Left ventricle myocardium inferior (tissue), 1 donor: Measurements from ENCODE around the gene HINFP. TPM values are rescaled to one million over a fixed set of nuclear protein-coding genes. Genes with fewer than 3 reads are reported as not detected.
A peak's percentile ranks its signal among the peaks of the same experiment; 100 is the strongest.

Experiments
- DNase-seq: peaks from one replicate; pipeline ENCODE4 v3.0.0-alpha.2; 2020
- H3K27ac ChIP-seq: fragments of 200-600 bp; replicated peaks from 2 replicates; pipeline ENCODE4 v1.8.0; 2021
- H3K27me3 ChIP-seq: fragments of 200-600 bp; 2 replicates; pipeline ENCODE4 v1.8.0; 2021; ENCODE audit warnings: low read depth
- H3K36me3 ChIP-seq: fragments of 200-600 bp; 2 replicates; pipeline ENCODE4 v1.8.0; 2021
- H3K4me1 ChIP-seq: fragments of 200-600 bp; 2 replicates; pipeline ENCODE4 v1.8.0; 2021
- H3K4me3 ChIP-seq: fragments of 200-600 bp; 2 replicates; pipeline ENCODE4 v1.8.0; 2021; ENCODE audit warnings: mild to moderate bottlenecking, moderate library complexity
- H3K9me3 ChIP-seq: fragments of 200-600 bp; replicated peaks from 2 replicates; pipeline ENCODE4 v1.8.0; 2021
- intact Hi-C: fragments of 100-400 bp; cut with micrococcal nuclease; formaldehyde crosslinking; loops from one replicate; pipeline ENCODE4 v1.11.0; 2022
- long read RNA-seq: library from polyadenylated mRNA; unstranded; transcript quantifications from one replicate; pipeline ENCODE4 v2.0.0, GENCODE V29; 2021
- total RNA-seq: library from RNA; stranded (reverse); fragmentation: NEBNext Ultra II Directional; extraction: Animal tissue kit (Norgen Biotek cat#: 25700); gene quantifications from one replicate; pipeline ENCODE4 v1.2.1, GENCODE V29; 2021
- TF ChIP-seq, protein P1 (sequence below): fragments of 200-600 bp; IDR thresholded peaks from 2 replicates; pipeline ENCODE4 v1.8.0; 2021; ENCODE audit warnings: antibody characterized with exemption, mild to moderate bottlenecking, borderline replicate concordance
- donor health status: DM: no; HTN: yes; CAD: no; lungs with severe emphysema.

Gene HINFP, protein sequence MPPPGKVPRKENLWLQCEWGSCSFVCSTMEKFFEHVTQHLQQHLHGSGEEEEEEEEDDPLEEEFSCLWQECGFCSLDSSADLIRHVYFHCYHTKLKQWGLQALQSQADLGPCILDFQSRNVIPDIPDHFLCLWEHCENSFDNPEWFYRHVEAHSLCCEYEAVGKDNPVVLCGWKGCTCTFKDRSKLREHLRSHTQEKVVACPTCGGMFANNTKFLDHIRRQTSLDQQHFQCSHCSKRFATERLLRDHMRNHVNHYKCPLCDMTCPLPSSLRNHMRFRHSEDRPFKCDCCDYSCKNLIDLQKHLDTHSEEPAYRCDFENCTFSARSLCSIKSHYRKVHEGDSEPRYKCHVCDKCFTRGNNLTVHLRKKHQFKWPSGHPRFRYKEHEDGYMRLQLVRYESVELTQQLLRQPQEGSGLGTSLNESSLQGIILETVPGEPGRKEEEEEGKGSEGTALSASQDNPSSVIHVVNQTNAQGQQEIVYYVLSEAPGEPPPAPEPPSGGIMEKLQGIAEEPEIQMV
- total RNA-seq: 13.9 TPM
- long read RNA-seq, transcript HINFP-201 (10 exons, 3,163 nt): major isoform, 6 of 16 reads
- long read RNA-seq, partial matches to known transcripts: 1 of 16 reads
- long read RNA-seq, other reads (novel, unspliced or antisense): 9 of 16 reads

DNA sequence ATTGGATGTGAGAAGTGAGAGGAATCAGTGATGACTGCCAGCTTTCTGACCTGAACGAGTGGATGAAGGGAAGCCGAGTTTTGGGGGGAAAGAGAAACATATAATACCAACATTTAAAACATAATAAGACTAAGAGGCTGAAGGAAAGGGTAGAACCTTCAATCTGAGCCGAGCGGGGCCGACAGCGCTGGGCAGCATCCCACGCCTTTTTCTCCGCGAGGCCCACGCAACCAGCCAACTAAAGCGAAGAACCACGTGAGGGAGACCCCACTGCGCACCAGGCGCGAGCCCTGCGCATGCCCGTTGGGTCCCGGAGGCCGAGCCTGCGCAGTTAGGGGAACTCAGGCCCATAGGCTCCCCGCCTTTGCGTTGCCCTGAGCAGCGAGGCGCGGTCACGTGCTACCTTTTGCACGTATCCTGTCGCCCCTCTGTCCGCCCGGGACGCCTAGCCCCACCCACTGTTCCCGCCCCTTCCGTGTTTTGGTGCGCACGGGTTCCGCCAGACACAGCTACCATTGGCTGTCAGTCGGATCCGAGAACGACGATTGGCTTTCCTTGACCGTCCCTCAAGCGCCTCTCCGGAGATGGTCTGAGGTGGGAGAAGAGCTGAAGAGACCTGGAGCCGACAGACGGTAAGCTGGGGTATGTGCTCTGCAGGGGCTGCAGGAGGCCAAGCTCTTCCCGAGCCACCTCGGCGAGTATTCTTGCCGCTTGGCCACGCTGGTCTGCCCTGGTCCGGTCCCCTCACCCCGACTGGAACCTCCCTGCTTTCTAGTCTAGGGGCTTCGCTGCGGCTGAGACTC, at the start of gene HINFP:
HINFP (plus strand) TSS at position 573 of the 803 bp plus-strand sequence. CDS start 5,365 bp downstream, outside the sequence.
- TF ChIP-seq, protein P1, sequence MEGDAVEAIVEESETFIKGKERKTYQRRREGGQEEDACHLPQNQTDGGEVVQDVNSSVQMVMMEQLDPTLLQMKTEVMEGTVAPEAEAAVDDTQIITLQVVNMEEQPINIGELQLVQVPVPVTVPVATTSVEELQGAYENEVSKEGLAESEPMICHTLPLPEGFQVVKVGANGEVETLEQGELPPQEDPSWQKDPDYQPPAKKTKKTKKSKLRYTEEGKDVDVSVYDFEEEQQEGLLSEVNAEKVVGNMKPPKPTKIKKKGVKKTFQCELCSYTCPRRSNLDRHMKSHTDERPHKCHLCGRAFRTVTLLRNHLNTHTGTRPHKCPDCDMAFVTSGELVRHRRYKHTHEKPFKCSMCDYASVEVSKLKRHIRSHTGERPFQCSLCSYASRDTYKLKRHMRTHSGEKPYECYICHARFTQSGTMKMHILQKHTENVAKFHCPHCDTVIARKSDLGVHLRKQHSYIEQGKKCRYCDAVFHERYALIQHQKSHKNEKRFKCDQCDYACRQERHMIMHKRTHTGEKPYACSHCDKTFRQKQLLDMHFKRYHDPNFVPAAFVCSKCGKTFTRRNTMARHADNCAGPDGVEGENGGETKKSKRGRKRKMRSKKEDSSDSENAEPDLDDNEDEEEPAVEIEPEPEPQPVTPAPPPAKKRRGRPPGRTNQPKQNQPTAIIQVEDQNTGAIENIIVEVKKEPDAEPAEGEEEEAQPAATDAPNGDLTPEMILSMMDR: no peak
- Histone ChIP-seq H3K27me3 (no peaks in the 10 kb centered on the region), H3K27ac (peak within 1 kb of the TSS; percentile 90), H3K9me3 (no peaks in the 10 kb centered on the region), H3K4me1 (peaks cover 35% of the 10 kb centered on the region), H3K4me3 (peak within 1 kb of the TSS; percentile 87), H3K36me3 (peaks cover 31% of the 10 kb centered on the region)
- peak; percentile 100 for DNase-seq
- intact Hi-C loops: no loop called here

DNA sequence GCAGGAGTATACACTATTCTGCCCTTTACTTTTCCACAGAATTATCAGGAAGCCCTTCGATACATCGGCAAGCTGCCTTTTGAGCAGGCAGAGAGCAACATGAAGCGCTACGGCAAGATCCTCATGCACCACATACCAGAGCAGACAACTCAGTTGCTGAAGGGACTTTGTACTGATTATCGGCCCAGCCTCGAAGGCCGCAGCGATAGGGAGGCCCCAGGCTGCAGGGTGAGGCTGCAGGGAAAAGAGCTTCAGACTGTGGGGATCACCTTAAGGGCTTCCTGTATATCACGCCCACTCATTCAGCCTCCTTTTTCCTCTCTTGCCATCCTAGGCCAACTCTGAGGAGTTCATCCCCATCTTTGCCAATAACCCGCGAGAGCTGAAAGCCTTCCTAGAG, 43.5 kb upstream of the HINFP start:
- no peak overlapping the region for H3K4me3 ChIP-seq
- H3K27me3 ChIP-seq: no peaks in the 10 kb centered on the region
- TF ChIP-seq, protein P1: no peak
- intact Hi-C loops: no loop called here
- H3K27ac ChIP-seq: no peak overlapping the region
- DNase-seq: no peak
- peaks cover 99% of the 10 kb centered on the region for H3K36me3 ChIP-seq
- H3K4me1 ChIP-seq: no peaks in the 10 kb centered on the region
- no peaks in the 10 kb centered on the region for H3K9me3 ChIP-seq

DNA sequence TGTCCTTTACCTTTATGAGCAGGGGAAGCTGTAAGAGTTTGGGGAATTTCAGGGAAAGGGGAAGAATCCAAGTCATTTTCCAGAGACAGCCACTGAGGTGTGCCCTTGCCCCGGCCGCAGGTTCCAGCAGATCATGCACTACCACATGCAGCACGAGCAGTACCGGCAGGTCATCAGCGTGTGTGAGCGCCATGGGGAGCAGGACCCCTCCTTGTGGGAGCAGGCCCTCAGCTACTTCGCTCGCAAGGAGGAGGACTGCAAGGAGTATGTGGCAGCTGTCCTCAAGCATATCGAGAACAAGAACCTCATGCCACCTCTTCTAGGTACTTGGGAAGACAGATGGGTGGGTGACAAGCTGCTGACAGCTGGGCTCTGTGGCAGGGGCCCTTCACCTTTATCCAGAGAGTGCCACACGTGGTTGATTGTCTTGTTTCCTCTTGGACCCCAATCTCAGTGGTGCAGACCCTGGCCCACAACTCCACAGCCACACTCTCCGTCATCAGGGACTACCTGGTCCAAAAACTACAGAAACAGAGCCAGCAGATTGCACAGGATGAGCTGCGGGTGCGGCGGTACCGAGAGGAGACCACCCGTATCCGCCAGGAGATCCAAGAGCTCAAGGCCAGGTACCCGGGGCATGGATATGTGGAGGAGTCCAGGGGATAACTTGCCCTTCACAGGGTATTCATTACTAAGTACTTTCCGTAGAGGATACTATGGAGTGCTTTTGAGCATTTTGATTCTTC, 42.5 kb upstream of the HINFP start:
- Histone ChIP-seq H3K36me3 (peaks cover 89% of the 10 kb centered on the region), H3K9me3 (no peaks in the 10 kb centered on the region), H3K27me3 (no peaks in the 10 kb centered on the region), H3K4me1 (no peaks in the 10 kb centered on the region), H3K4me3 (no peak overlapping the region), H3K27ac (no peak overlapping the region)
- DNase-seq: no peak
- intact Hi-C loops: no loop called here
- TF ChIP-seq, protein P1: no peak

DNA sequence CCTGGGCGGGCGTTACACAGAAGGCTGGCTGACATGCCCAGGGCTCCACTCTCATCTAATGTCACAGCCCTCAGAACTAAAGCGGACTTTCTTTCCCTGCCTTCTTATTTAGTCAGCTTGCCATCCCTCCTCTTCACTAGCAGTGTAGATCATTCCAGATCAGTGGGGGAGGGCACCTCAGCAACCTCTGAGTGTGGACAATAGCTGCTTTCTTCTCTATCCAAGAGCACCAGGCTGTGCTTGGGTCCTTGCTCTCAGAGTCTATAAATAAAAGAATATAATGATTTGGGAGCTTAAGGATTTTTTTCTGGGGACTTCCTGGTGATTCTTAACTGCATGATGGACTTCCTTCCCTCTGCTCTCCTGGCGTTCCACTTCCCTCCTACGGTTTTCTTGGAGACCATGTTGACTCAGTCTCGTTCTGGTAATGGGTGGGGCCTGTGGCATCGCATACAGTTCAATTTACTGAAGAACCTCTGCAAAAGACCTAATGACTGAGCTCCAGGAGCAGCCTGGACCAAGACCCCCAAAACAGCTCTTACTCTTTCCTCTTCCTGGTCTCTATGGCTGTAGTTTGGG, 39.6 kb upstream of the HINFP start:
- Histone ChIP-seq H3K4me3 (no peak overlapping the region), H3K4me1 (peaks cover 16% of the 10 kb centered on the region), H3K36me3 (peaks cover 60% of the 10 kb centered on the region), H3K27me3 (no peaks in the 10 kb centered on the region), H3K9me3 (no peaks in the 10 kb centered on the region), H3K27ac (no peak overlapping the region)
- TF ChIP-seq, protein P1: no peak
- DNase-seq: no peak
- intact Hi-C loops: no loop called here
